SH-SY5Y (cell line): Measurements from ENCODE around the gene GALNT18.

ENCODE experiments used
- GATA2 ChIP-seq: IDR thresholded peaks from 2 replicates; pipeline ENCODE4 v1.6.1; 2011; ENCODE audit warnings: mild to moderate bottlenecking, low read depth, low read length
- GATA3 ChIP-seq: IDR thresholded peaks from 2 replicates; pipeline ENCODE4 v1.6.1; 2011; ENCODE audit warnings: low read depth, mild to moderate bottlenecking, low read length, moderate library complexity

GRCh38 chr11:11407065-11407762 lies 214.6 kb downstream of the GALNT18 start:
- TF ChIP-seq GATA2 (peak; percentile 61), GATA3 (no peak)
